Suprapubic skin (tissue), 4 donors: ENCODE data around the gene MAK. TPM values are rescaled to one million over a fixed set of nuclear protein-coding genes. Genes with fewer than 3 reads are reported as not detected.
"Not testable (repeated sequence)": the region's sequence is repeated elsewhere in the genome, so short reads cannot be mapped to it uniquely, and the experiment has no call there.

Experiments
- DNase-seq, 2 donors: peaks; one replicate each; pipeline ENCODE4 v3.0.0-alpha.2; 2019; ENCODE audit warnings: low spot score in 2 of 2
- H3K27ac ChIP-seq: fragments of 200-600 bp; sonication (generic); one replicate; pipeline ENCODE4 v1.5.1; 2019
- H3K27me3 ChIP-seq: fragments of 200-600 bp; sonication (generic); one replicate; pipeline ENCODE4 v1.5.1; 2019
- H3K36me3 ChIP-seq: fragments of 200-600 bp; sonication (generic); one replicate; pipeline ENCODE4 v1.5.1; 2019
- H3K4me1 ChIP-seq: fragments of 200-600 bp; sonication (generic); one replicate; pipeline ENCODE4 v1.5.1; 2019
- H3K4me3 ChIP-seq: fragments of 200-600 bp; sonication (generic); one replicate; pipeline ENCODE4 v1.5.1; 2019; ENCODE audit warnings: mild to moderate bottlenecking
- H3K9me3 ChIP-seq: fragments of 200-600 bp; sonication (generic); one replicate; pipeline ENCODE4 v1.5.1; 2019
- CTCF ChIP-seq, 2 donors: fragments of 200-600 bp in 1 of 2; fragments of 450-650 bp in 1 of 2; sonication (generic) in 1 of 2; IDR thresholded peaks; one replicate each; pipeline ENCODE4 v1.5.1; 2016 to 2019; ENCODE audit warnings: antibody characterized with exemption in 2 of 2, mild to moderate bottlenecking in 1 of 2, moderate library complexity in 1 of 2
- EP300 ChIP-seq: sonication (generic); formaldehyde crosslinking; IDR thresholded peaks from one replicate; pipeline ENCODE4 v1.6.1; 2017; ENCODE audit warnings: antibody characterized with exemption
- POLR2A ChIP-seq, 2 donors: fragments of 450-650 bp; IDR thresholded peaks; one replicate each; pipeline ENCODE4 v1.6.1; 2017; ENCODE audit warnings: antibody characterized with exemption in 2 of 2, mild to moderate bottlenecking in 2 of 2, moderate library complexity in 2 of 2
- POLR2AphosphoS5 ChIP-seq, 3 donors: sonication (generic); formaldehyde crosslinking; IDR thresholded peaks; one replicate each; pipeline ENCODE4 v1.6.1; 2017; ENCODE audit warnings: antibody characterized with exemption in 3 of 3
- WGBS: methylation state at CpG from one replicate; pipeline ENCODE4 v1.1.5; 2018; 5-methylcytosine and 5-hydroxymethylcytosine counted together
- total RNA-seq, 4 donors: library from RNA; depleted of rRNA; stranded (reverse); fragments of >200 nt; gene quantifications; one replicate each; pipeline ENCODE4 v1.1.0, GENCODE V29; 2016

MAK gene
- total RNA-seq, 4 donors from 2014 or later = 0.26 to 0.49 TPM; not detected in 2

DNA sequence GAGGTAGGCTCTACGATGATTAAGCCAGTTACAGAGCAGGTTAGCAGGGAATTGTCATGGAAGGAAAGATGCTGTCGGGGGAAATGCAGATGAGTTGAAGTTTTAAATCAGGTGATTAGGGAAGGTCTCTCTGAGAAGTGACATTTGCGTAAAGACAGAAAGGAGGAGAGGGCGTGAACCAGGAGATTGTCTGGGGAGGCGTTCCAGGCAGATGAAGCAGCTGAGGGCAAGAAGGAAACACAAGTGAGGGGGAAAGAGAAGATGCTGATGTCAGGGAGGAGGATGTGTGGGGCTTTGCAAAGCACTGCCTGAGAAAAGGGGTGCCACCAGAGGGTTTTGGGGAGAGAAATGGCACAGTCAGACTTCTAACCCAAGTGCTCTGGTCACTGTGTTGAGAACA is 93.2 kb downstream of the MAK start:
- no peaks in the 10 kb centered on the region for H3K9me3 ChIP-seq
- H3K4me1 ChIP-seq = peaks cover 30% of the 10 kb centered on the region
- DNase-seq = no peak
- peaks cover 7% of the 10 kb centered on the region for H3K36me3 ChIP-seq
- TF ChIP-seq CTCF (IDR thresholded peaks at IDR 0.05) (no peak), POLR2AphosphoS5 (IDR thresholded peaks at IDR 0.05) (no peak), EP300 (no peak), POLR2A (IDR thresholded peaks at IDR 0.05) (no peak)
- H3K27me3 ChIP-seq = no peaks in the 10 kb centered on the region
- H3K27ac ChIP-seq = no peak overlapping the region
- 86% methylated on average over 5 of the region's 5 CpGs for WGBS
- no peak overlapping the region for H3K4me3 ChIP-seq

GRCh38 chr6:10743515-10743914 is 94.8 kb downstream of the MAK start:
- Histone ChIP-seq H3K36me3 (no peaks in the 10 kb centered on the region), H3K9me3 (no peaks in the 10 kb centered on the region), H3K4me1 (peaks cover 16% of the 10 kb centered on the region), H3K27ac (no peak overlapping the region), H3K4me3 (no peak overlapping the region), H3K27me3 (no peaks in the 10 kb centered on the region)
- WGBS = 86% methylated on average over 6 of the region's 6 CpGs
- no peak for DNase-seq
- TF ChIP-seq POLR2AphosphoS5 (IDR thresholded peaks at IDR 0.05) (no peak), CTCF (IDR thresholded peaks at IDR 0.05) (no peak), POLR2A (IDR thresholded peaks at IDR 0.05) (no peak), EP300 (no peak)

DNA sequence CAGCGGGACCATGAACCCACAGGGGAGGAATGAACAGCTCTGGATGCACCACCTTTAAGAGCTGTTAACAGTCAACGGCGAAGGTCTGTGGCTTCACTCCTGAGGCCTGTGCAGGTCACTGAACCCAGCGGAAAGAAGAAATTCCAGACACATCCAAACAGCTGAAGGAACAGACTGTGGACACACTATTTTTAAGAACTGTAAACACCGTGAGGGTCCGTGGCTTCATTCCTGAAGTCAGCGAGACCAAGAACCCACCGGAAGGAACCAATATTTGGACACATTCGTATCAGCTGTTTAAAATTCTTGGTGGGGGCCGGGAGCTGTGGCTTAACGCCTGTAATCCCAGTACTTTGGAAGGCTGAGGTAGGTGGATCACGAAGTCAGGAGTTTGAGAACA is 96.1 kb downstream of the MAK start:
- Histone ChIP-seq H3K4me1 (peaks cover 9% of the 10 kb centered on the region), H3K27ac (no peak overlapping the region), H3K4me3 (no peak overlapping the region), H3K9me3 (no peaks in the 10 kb centered on the region), H3K27me3 (no peaks in the 10 kb centered on the region), H3K36me3 (no peaks in the 10 kb centered on the region)
- DNase-seq = no peak
- WGBS = 94% methylated on average over 12 of the region's 12 CpGs
- TF ChIP-seq POLR2A (IDR thresholded peaks at IDR 0.05) (no peak), POLR2AphosphoS5 (IDR thresholded peaks at IDR 0.05) (no peak), EP300 (no peak), CTCF (IDR thresholded peaks at IDR 0.05) (no peak)

DNA sequence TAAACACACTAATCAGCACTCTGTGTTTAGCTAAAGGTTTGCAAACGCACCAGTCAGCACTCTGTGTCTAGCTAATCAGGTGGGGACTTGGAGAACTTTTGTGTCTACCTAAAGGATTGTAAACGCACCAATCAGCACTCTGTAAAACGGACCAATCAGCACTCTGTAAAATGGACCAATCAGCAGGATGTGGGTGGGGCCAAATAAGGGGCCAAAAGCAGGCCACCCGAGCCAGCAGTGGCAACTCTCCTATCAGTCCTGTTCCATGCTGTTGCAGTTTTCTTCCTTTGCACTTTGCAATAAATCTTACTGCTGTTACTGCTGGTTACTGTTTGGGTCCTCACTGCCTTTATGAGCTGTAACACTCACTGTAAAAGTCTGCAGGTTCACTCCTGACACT is 96.7 kb downstream of the MAK start:
- not testable (repeated sequence) for H3K9me3 ChIP-seq, H3K27me3 ChIP-seq, DNase-seq, H3K36me3 ChIP-seq, H3K4me1 ChIP-seq, H3K4me3 ChIP-seq, H3K27ac ChIP-seq
- 85% methylated on average over 4 of the region's 4 CpGs for WGBS

- no peaks in the 10 kb centered on the region for H3K36me3 ChIP-seq
- H3K9me3 ChIP-seq = no peaks in the 10 kb centered on the region
- no peaks in the 10 kb centered on the region for H3K4me1 ChIP-seq
- H3K27ac ChIP-seq = no peak overlapping the region
- no peak for TF ChIP-seq EP300
- TF ChIP-seq POLR2AphosphoS5 (IDR thresholded peaks at IDR 0.05) = no peak
- TF ChIP-seq POLR2A (IDR thresholded peaks at IDR 0.05) = no peak
- no peak for TF ChIP-seq CTCF (IDR thresholded peaks at IDR 0.05)
- H3K4me3 ChIP-seq = no peak overlapping the region
- no peaks in the 10 kb centered on the region for H3K27me3 ChIP-seq
- DNase-seq = no peak
Measured at GRCh38 chr6:10740061-10740460, 98.3 kb downstream of the MAK start.

DNA sequence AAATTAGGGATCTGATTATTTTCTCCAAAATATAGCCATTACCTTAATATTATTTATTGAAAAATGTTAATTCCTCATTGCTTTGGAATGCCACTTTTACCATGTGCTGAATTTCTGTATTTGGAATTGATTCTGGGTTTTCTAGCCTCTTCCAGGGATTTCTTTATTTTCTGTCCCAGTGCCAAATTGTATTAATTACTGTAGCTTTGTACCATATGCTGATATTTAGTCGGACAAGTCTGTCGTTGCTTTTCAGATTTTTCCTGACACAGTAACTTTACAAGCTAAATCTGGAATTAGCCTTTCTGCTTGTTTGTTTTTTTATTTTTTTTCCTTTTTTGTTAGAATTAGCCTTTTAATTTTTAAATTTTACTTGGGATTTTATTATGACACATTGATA is 101.6 kb downstream of the MAK start:
- TF ChIP-seq POLR2AphosphoS5 (IDR thresholded peaks at IDR 0.05) (no peak), CTCF (IDR thresholded peaks at IDR 0.05) (no peak), POLR2A (IDR thresholded peaks at IDR 0.05) (no peak), EP300 (no peak)
- WGBS = 34% methylated on average over 2 of the region's 2 CpGs

More for the DNA sequence above, 101.6 kb downstream of the MAK start:
- no peak for DNase-seq
- no peak overlapping the region for H3K4me3 ChIP-seq
- H3K36me3 ChIP-seq = peaks cover 16% of the 10 kb centered on the region
- H3K4me1 ChIP-seq = no peaks in the 10 kb centered on the region
- no peak overlapping the region for H3K27ac ChIP-seq
- H3K27me3 ChIP-seq = no peaks in the 10 kb centered on the region
- no peaks in the 10 kb centered on the region for H3K9me3 ChIP-seq
